GM23338 (cell line): ENCODE data around the gene RPS2. TPM values are rescaled to one million over a fixed set of nuclear protein-coding genes. Genes with fewer than 3 reads are reported as not detected.

Experiments
- ATAC-seq: fragments of 200-7000 bp; cut with Tn5 transposase; 3 replicates; pipeline ENCODE4 v1.9.1; 2020
- DNase-seq: peaks from one replicate; pipeline ENCODE4 v3.0.0-alpha.2; 2015; ENCODE audit warnings: low spot score
- H2AFZ ChIP-seq: fragments of 200-600 bp; sonication (generic); 2 replicates; pipeline ENCODE4 v1.8.0; 2016; ENCODE audit warnings: antibody characterized with exemption, mild to moderate bottlenecking, moderate library complexity
- H3F3A ChIP-seq: fragments of 200-600 bp; sonication (generic); replicated peaks from 2 replicates; pipeline ENCODE4 v1.8.0; 2017; ENCODE audit warnings: antibody characterized with exemption, mixed run types, low read depth
- H3K27ac ChIP-seq: fragments of 200-600 bp; sonication (generic); 2 replicates; pipeline ENCODE4 v1.6.1; 2016; ENCODE audit warnings: low read depth
- H3K27me3 ChIP-seq: fragments of 200-600 bp; sonication (generic); 2 replicates; pipeline ENCODE4 v1.8.0; 2016; ENCODE audit warnings: mild to moderate bottlenecking, mixed run types, moderate library complexity; ENCODE audit not compliant: insufficient read depth
- H3K36me3 ChIP-seq: fragments of 200-600 bp; sonication (generic); 2 replicates; pipeline ENCODE4 v1.8.0; 2016; ENCODE audit warnings: mild to moderate bottlenecking; ENCODE audit not compliant: insufficient read depth
- H3K4me1 ChIP-seq: fragments of 200-600 bp; sonication (generic); 2 replicates; pipeline ENCODE4 v1.8.0; 2016; ENCODE audit warnings: mild to moderate bottlenecking, moderate library complexity; ENCODE audit not compliant: insufficient read depth
- H3K4me2 ChIP-seq: fragments of 200-600 bp; sonication (generic); 2 replicates; pipeline ENCODE4 v1.7.1; 2017; ENCODE audit warnings: mixed run types
- H3K4me3 ChIP-seq: fragments of 200-600 bp; sonication (generic); 2 replicates; pipeline ENCODE4 v1.6.1; 2016; ENCODE audit warnings: mixed run types
- H3K79me2 ChIP-seq: fragments of 200-600 bp; sonication (generic); replicated peaks from 2 replicates; pipeline ENCODE4 v1.8.0; 2017; ENCODE audit warnings: mild to moderate bottlenecking; ENCODE audit not compliant: insufficient read depth
- H3K9me2 ChIP-seq: fragments of 200-600 bp; sonication (generic); 2 replicates; pipeline ENCODE4 v1.8.0; 2017; ENCODE audit not compliant: insufficient read depth
- H4K20me1 ChIP-seq: fragments of 200-600 bp; sonication (generic); replicated peaks from 2 replicates; pipeline ENCODE4 v1.8.0; 2017; ENCODE audit warnings: mild to moderate bottlenecking; ENCODE audit not compliant: insufficient read depth
- H3K27ac Mint-ChIP-seq: 2 replicates; pipeline ENCODE4 v1.8.0; 2020; ENCODE audit warnings: inconsistent platforms, mild to moderate bottlenecking, moderate library complexity, mixed read lengths
- H3K27me3 Mint-ChIP-seq: 3 replicates; pipeline ENCODE4 v1.8.0; 2022; ENCODE audit warnings: low read depth, mild to moderate bottlenecking, moderate library complexity, mixed read lengths, inconsistent platforms; ENCODE audit not compliant: insufficient read depth, poor library complexity
- H3K36me3 Mint-ChIP-seq: 3 replicates; pipeline ENCODE4 v1.8.0; 2021; ENCODE audit warnings: low read depth, mild to moderate bottlenecking, inconsistent platforms, moderate library complexity, mixed read lengths
- H3K4me1 Mint-ChIP-seq: 3 replicates; pipeline ENCODE4 v1.8.0; 2020; ENCODE audit warnings: mild to moderate bottlenecking, inconsistent platforms, mixed read lengths
- H3K4me3 Mint-ChIP-seq: 3 replicates; pipeline ENCODE4 v1.8.0; 2021; ENCODE audit warnings: moderate library complexity, mild to moderate bottlenecking, inconsistent platforms, mixed read lengths
- H3K9me3 Mint-ChIP-seq: 3 replicates; pipeline ENCODE4 v1.8.0; 2020; ENCODE audit warnings: moderate library complexity, mild to moderate bottlenecking, inconsistent platforms, mixed read lengths
- CREB1 ChIP-seq: fragments of 250-450 bp; sonication (Bioruptor Pico); IDR thresholded peaks from 2 replicates; pipeline ENCODE4 v1.5.0; 2020; ENCODE audit warnings: low read depth, mild to moderate bottlenecking, moderate library complexity
- EZH2 ChIP-seq: fragments of 200-600 bp; sonication (generic); IDR thresholded peaks from one replicate; pipeline ENCODE4 v1.8.0; 2017; ENCODE audit warnings: antibody characterized with exemption, mild to moderate bottlenecking, low read depth; ENCODE audit not compliant: unreplicated experiment
- EZH2phosphoT487 ChIP-seq: fragments of 200-600 bp; sonication (generic); IDR thresholded peaks from one replicate; pipeline ENCODE4 v1.8.1; 2018; ENCODE audit warnings: antibody characterized with exemption; ENCODE audit not compliant: unreplicated experiment
- JUNB ChIP-seq: IDR thresholded peaks from one replicate; pipeline ENCODE4 v1.6.1; 2016; ENCODE audit warnings: antibody characterized with exemption; ENCODE audit not compliant: unreplicated experiment
- NANOG ChIP-seq: IDR thresholded peaks from 2 replicates; pipeline ENCODE4 v1.6.1; 2016; ENCODE audit warnings: antibody characterized with exemption, borderline replicate concordance
- POLR2AphosphoS5 ChIP-seq: IDR thresholded peaks from 2 replicates; pipeline ENCODE4 v1.6.1; 2016; ENCODE audit warnings: antibody characterized with exemption, low read depth
- STAT1 ChIP-seq: IDR thresholded peaks from one replicate; pipeline ENCODE4 v1.6.1; 2016; ENCODE audit warnings: antibody characterized with exemption; ENCODE audit not compliant: unreplicated experiment
- ZNF114 ChIP-seq: fragments of 250-450 bp; sonication (Bioruptor Pico); IDR thresholded peaks from 2 replicates; pipeline ENCODE4 v1.5.0; 2020; ENCODE audit warnings: mild to moderate bottlenecking, moderate library complexity
- ZNF331 ChIP-seq: fragments of 250-450 bp; sonication (Bioruptor Pico); IDR thresholded peaks from 2 replicates; pipeline ENCODE4 v1.5.0; 2020; ENCODE audit warnings: low read depth, mild to moderate bottlenecking, moderate library complexity
- polyA plus RNA-seq: library from polyadenylated mRNA; unstranded; fragments of >200 nt; fragmentation: Nextera tagmentation; extraction: Ambion mirVana; gene quantifications from 2 replicates; pipeline ENCODE4 v1.2.1, GENCODE V29; 2016
- total RNA-seq: library from RNA; depleted of rRNA; stranded (reverse); fragments of >200 nt; shearing (Covaris generic); gene quantifications from 2 replicates; pipeline ENCODE4 v1.2.3, GENCODE V29; 2014
- TF ChIP-seq, protein P1 (sequence below): fragments of 250-450 bp; sonication (Bioruptor Pico); IDR thresholded peaks from 2 replicates; pipeline ENCODE4 v1.5.0; 2020; ENCODE audit warnings: mild to moderate bottlenecking, moderate library complexity
- TF ChIP-seq, protein P2 (sequence below): IDR thresholded peaks from one replicate; pipeline ENCODE4 v1.6.1; 2018; ENCODE audit warnings: antibody characterized with exemption; ENCODE audit not compliant: unreplicated experiment
- TF ChIP-seq, protein P3 (sequence below), 2 experiments: fragments of 200-600 bp in 1 of 2; sonication (generic) in 1 of 2; conservative IDR thresholded peaks; 2 replicates each; pipeline versions ENCODE4 v1.5.1 to v1.6.1; 2016 to 2017; ENCODE audit warnings: antibody characterized with exemption in 2 of 2, low read depth in 2 of 2, mild to moderate bottlenecking in 2 of 2, moderate library complexity in 1 of 2
- TF ChIP-seq, protein P4 (sequence below): IDR thresholded peaks from 2 replicates; pipeline ENCODE4 v1.6.1; 2016; ENCODE audit warnings: antibody characterized with exemption

The RPS2 gene
- total and polyA plus RNA-seq, 2 experiments from 2014 or later: 3,786 to 3,992 TPM

DNA sequence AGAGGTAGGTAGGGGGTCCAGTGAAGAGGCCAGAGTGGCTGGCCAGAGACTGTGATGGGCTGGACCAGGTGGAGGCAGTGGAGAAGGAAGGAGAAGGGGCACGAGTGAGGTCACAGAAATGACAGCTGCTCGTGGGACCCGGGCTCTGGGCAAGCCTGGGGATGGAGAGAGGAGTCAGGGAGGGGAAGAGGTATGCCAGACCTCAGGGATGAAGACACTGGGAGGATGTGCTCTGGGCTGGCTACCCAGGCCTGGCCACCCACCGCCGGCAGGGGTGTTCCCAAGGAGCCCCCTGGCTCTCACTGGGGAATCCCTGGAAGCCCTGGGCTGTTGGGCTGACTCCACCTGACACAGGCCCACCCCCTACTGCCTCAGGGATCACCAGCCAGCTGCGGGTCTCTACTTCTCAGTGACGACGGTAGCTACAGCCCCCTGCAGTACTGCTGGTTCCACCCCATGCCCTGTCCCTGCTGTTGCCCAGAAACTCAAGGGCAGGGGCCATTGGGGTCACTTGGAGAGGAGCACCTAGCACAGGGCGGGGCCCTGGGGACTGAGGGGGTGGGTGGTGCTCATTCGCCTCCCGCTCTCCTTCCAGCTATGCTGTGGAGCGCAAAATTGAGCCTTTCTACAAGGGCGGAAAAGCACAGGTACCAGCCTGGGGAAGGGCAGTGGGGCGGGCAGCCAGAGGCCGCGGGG lies 9.0 kb upstream of the RPS2 start:
- Histone ChIP-seq H3F3A (0 out of 2 replicates have a peak, but pooled peaks cover 4% of the 10 kb centered on the region), H3K4me1 (peaks cover 14% of the 10 kb centered on the region; the same call in 1 of the 2 replicates), H3K27me3 (no peaks in the 10 kb centered on the region), H3K4me3 (no peak overlapping the region), H3K9me2 (no peaks in the 10 kb centered on the region), H2AFZ (no peak overlapping the region), H3K4me2 (no peak overlapping the region), H4K20me1 (no peaks in the 10 kb centered on the region; the same call in none of the 2 replicates), H3K79me2 (peaks cover 21% of the 10 kb centered on the region), H3K27ac (no peak overlapping the region), H3K36me3 (no peaks in the 10 kb centered on the region)
- Mint-ChIP-seq H3K36me3 (peaks cover 16% of the 10 kb centered on the region), H3K4me1 (peaks cover 12% of the 10 kb centered on the region), H3K4me3 (peak overlapping the region; percentile 99; the same call in 2 of the 3 replicates), H3K9me3 (peaks cover 3% of the 10 kb centered on the region; the same call in 1 of the 3 replicates), H3K27me3 (peaks cover 14% of the 10 kb centered on the region), H3K27ac (no peak overlapping the region)
- ATAC-seq: no peak
- no peak for DNase-seq
- TF ChIP-seq NANOG (no peak), EZH2 (no peak), ZNF331 (no peak), ZNF114 (no peak), EZH2phosphoT487 (no peak), POLR2AphosphoS5 (no peak), JUNB (no peak), CREB1 (CRISPR knock-in tag) (no peak), STAT1 (no peak)
- TF ChIP-seq, protein P1, sequence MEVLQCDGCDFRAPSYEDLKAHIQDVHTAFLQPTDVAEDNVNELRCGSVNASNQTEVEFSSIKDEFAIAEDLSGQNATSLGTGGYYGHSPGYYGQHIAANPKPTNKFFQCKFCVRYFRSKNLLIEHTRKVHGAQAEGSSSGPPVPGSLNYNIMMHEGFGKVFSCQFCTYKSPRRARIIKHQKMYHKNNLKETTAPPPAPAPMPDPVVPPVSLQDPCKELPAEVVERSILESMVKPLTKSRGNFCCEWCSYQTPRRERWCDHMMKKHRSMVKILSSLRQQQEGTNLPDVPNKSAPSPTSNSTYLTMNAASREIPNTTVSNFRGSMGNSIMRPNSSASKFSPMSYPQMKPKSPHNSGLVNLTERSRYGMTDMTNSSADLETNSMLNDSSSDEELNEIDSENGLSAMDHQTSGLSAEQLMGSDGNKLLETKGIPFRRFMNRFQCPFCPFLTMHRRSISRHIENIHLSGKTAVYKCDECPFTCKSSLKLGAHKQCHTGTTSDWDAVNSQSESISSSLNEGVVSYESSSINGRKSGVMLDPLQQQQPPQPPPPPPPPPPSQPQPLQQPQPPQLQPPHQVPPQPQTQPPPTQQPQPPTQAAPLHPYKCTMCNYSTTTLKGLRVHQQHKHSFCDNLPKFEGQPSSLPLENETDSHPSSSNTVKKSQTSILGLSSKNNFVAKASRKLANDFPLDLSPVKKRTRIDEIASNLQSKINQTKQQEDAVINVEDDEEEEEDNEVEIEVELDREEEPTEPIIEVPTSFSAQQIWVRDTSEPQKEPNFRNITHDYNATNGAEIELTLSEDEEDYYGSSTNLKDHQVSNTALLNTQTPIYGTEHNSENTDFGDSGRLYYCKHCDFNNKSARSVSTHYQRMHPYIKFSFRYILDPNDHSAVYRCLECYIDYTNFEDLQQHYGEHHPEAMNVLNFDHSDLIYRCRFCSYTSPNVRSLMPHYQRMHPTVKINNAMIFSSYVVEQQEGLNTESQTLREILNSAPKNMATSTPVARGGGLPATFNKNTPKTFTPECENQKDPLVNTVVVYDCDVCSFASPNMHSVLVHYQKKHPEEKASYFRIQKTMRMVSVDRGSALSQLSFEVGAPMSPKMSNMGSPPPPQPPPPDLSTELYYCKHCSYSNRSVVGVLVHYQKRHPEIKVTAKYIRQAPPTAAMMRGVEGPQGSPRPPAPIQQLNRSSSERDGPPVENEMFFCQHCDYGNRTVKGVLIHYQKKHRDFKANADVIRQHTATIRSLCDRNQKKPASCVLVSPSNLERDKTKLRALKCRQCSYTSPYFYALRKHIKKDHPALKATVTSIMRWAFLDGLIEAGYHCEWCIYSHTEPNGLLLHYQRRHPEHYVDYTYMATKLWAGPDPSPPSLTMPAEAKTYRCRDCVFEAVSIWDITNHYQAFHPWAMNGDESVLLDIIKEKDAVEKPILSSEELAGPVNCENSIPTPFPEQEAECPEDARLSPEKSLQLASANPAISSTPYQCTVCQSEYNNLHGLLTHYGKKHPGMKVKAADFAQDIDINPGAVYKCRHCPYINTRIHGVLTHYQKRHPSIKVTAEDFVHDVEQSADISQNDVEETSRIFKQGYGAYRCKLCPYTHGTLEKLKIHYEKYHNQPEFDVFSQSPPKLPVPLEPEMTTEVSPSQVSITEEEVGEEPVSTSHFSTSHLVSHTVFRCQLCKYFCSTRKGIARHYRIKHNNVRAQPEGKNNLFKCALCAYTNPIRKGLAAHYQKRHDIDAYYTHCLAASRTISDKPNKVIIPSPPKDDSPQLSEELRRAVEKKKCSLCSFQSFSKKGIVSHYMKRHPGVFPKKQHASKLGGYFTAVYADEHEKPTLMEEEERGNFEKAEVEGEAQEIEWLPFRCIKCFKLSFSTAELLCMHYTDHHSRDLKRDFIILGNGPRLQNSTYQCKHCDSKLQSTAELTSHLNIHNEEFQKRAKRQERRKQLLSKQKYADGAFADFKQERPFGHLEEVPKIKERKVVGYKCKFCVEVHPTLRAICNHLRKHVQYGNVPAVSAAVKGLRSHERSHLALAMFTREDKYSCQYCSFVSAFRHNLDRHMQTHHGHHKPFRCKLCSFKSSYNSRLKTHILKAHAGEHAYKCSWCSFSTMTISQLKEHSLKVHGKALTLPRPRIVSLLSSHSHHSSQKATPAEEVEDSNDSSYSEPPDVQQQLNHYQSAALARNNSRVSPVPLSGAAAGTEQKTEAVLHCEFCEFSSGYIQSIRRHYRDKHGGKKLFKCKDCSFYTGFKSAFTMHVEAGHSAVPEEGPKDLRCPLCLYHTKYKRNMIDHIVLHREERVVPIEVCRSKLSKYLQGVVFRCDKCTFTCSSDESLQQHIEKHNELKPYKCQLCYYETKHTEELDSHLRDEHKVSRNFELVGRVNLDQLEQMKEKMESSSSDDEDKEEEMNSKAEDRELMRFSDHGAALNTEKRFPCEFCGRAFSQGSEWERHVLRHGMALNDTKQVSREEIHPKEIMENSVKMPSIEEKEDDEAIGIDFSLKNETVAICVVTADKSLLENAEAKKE (CRISPR knock-in tag): no peak
- TF ChIP-seq, protein P2, sequence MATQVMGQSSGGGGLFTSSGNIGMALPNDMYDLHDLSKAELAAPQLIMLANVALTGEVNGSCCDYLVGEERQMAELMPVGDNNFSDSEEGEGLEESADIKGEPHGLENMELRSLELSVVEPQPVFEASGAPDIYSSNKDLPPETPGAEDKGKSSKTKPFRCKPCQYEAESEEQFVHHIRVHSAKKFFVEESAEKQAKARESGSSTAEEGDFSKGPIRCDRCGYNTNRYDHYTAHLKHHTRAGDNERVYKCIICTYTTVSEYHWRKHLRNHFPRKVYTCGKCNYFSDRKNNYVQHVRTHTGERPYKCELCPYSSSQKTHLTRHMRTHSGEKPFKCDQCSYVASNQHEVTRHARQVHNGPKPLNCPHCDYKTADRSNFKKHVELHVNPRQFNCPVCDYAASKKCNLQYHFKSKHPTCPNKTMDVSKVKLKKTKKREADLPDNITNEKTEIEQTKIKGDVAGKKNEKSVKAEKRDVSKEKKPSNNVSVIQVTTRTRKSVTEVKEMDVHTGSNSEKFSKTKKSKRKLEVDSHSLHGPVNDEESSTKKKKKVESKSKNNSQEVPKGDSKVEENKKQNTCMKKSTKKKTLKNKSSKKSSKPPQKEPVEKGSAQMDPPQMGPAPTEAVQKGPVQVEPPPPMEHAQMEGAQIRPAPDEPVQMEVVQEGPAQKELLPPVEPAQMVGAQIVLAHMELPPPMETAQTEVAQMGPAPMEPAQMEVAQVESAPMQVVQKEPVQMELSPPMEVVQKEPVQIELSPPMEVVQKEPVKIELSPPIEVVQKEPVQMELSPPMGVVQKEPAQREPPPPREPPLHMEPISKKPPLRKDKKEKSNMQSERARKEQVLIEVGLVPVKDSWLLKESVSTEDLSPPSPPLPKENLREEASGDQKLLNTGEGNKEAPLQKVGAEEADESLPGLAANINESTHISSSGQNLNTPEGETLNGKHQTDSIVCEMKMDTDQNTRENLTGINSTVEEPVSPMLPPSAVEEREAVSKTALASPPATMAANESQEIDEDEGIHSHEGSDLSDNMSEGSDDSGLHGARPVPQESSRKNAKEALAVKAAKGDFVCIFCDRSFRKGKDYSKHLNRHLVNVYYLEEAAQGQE: no peak
- TF ChIP-seq, protein P3, sequence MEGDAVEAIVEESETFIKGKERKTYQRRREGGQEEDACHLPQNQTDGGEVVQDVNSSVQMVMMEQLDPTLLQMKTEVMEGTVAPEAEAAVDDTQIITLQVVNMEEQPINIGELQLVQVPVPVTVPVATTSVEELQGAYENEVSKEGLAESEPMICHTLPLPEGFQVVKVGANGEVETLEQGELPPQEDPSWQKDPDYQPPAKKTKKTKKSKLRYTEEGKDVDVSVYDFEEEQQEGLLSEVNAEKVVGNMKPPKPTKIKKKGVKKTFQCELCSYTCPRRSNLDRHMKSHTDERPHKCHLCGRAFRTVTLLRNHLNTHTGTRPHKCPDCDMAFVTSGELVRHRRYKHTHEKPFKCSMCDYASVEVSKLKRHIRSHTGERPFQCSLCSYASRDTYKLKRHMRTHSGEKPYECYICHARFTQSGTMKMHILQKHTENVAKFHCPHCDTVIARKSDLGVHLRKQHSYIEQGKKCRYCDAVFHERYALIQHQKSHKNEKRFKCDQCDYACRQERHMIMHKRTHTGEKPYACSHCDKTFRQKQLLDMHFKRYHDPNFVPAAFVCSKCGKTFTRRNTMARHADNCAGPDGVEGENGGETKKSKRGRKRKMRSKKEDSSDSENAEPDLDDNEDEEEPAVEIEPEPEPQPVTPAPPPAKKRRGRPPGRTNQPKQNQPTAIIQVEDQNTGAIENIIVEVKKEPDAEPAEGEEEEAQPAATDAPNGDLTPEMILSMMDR (conservative IDR thresholded peaks at IDR 0.05; ENCODE audit: low read depth in 2 of 2): no peak
- TF ChIP-seq, protein P4, sequence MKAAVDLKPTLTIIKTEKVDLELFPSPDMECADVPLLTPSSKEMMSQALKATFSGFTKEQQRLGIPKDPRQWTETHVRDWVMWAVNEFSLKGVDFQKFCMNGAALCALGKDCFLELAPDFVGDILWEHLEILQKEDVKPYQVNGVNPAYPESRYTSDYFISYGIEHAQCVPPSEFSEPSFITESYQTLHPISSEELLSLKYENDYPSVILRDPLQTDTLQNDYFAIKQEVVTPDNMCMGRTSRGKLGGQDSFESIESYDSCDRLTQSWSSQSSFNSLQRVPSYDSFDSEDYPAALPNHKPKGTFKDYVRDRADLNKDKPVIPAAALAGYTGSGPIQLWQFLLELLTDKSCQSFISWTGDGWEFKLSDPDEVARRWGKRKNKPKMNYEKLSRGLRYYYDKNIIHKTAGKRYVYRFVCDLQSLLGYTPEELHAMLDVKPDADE: no peak
